Forelimb muscle (tissue), 1 donor: Measurements from ENCODE around the gene SND1. TPM values are rescaled to one million over a fixed set of nuclear protein-coding genes. Genes with fewer than 3 reads are reported as not detected.
"Not testable (repeated sequence)": the region's sequence is repeated elsewhere in the genome, so short reads cannot be mapped to it uniquely, and the experiment has no call there.

Source experiments
- DNase-seq: peaks from one replicate; pipeline ENCODE4 v3.0.0-alpha.2; 2013; ENCODE audit warnings: low read depth
- polyA plus RNA-seq: library from polyadenylated mRNA; unstranded; fragments of 120-200 nt; gene quantifications from one replicate; pipeline ENCODE4 v1.2.1, GENCODE V29; 2013; ENCODE audit not compliant: insufficient read length

SND1 gene
- polyA plus RNA-seq, 1 donor, result 95.0 TPM

- no peak for DNase-seq
These were observed 237.7 kb downstream of the SND1 start for GRCh38 chr7:127889677-127890076.

- DNase-seq, result no peak
These were observed 238.7 kb downstream of the SND1 start for GRCh38 chr7:127890726-127891125.

- no peak for DNase-seq
These were observed 239.2 kb downstream of the SND1 start for GRCh38 chr7:127891144-127891543.

GRCh38 chr7:127891854-127892438 lies 240.0 kb downstream of the SND1 start:
- DNase-seq, result no peak

- DNase-seq, result peak; percentile 54
These were observed 240.7 kb downstream of the SND1 start for GRCh38 chr7:127892488-127893314.

GRCh38 chr7:127893547-127893946 lies 241.6 kb downstream of the SND1 start:
- DNase-seq, result no peak

GRCh38 chr7:127894588-127894987 lies 242.6 kb downstream of the SND1 start:
- DNase-seq, result no peak

GRCh38 chr7:127895360-127895759 lies 243.4 kb downstream of the SND1 start:
- no peak for DNase-seq

GRCh38 chr7:127895814-127896280 lies 243.9 kb downstream of the SND1 start:
- DNase-seq, result no peak

- DNase-seq, result no peak
These were observed 244.7 kb downstream of the SND1 start for GRCh38 chr7:127896659-127897058.

GRCh38 chr7:127897704-127898454 lies 245.9 kb downstream of the SND1 start:
- DNase-seq, result no peak

GRCh38 chr7:127899411-127899810 lies 247.4 kb downstream of the SND1 start:
- no peak for DNase-seq

GRCh38 chr7:127900141-127900540 lies 248.1 kb downstream of the SND1 start:
- no peak for DNase-seq

GRCh38 chr7:127900732-127901685 lies 249.0 kb downstream of the SND1 start:
- DNase-seq, result no peak

- no peak for DNase-seq
These were observed 250.1 kb downstream of the SND1 start for GRCh38 chr7:127901895-127902703.

- DNase-seq, result not testable (repeated sequence)
These were observed 250.8 kb downstream of the SND1 start for GRCh38 chr7:127902753-127903152.

- no peak for DNase-seq
These were observed 252.1 kb downstream of the SND1 start for GRCh38 chr7:127903892-127904669.

- no peak for DNase-seq
These were observed 252.6 kb downstream of the SND1 start for GRCh38 chr7:127904670-127904985.

GRCh38 chr7:127905021-127905420 lies 253.0 kb downstream of the SND1 start:
- no peak for DNase-seq
